Activated naive CD4-positive, alpha-beta T cell treated with anti-CD3 and anti-CD28 coated beads, Interleukin-2, amount 10 ng/mL, durations not matched to agents 7 days and 5 days (primary cell): ENCODE data around the gene CEP170.
A peak's percentile ranks its signal among the peaks of the same experiment; 100 is the strongest.
"Not testable (repeated sequence)": the region's sequence is repeated elsewhere in the genome, so short reads cannot be mapped to it uniquely, and the experiment has no call there.

Source experiments
- CTCF ChIA-PET: fragments of 350-600 bp; sonication (Branson Sonifier 250); formaldehyde crosslinking; loops from one replicate; lab custom pipeline; 2021; ENCODE audit warnings: antibody characterized with exemption; lab: Charles Lee
- DNase-seq: peaks from one replicate; pipeline ENCODE4 v3.0.0-alpha.2; 2020
- H3K27ac Mint-ChIP-seq: one replicate; pipeline ENCODE4 v1.8.0; 2021; ENCODE audit warnings: mild to moderate bottlenecking, moderate library complexity, mixed read lengths
- H3K27me3 Mint-ChIP-seq: one replicate; pipeline ENCODE4 v1.8.0; 2021; ENCODE audit warnings: mild to moderate bottlenecking, mixed read lengths
- H3K36me3 Mint-ChIP-seq: one replicate; pipeline ENCODE4 v1.8.0; 2021; ENCODE audit warnings: mixed read lengths
- H3K4me1 Mint-ChIP-seq: one replicate; pipeline ENCODE4 v1.8.0; 2021; ENCODE audit warnings: mixed read lengths
- H3K4me3 Mint-ChIP-seq: one replicate; pipeline ENCODE4 v1.8.0; 2021; ENCODE audit warnings: mild to moderate bottlenecking, moderate library complexity, mixed read lengths
- H3K9me3 Mint-ChIP-seq: one replicate; pipeline ENCODE4 v1.8.0; 2021; ENCODE audit warnings: mixed read lengths

CEP170 gene

GRCh38 chr1:243197524-243197923 lies 57.6 kb downstream of the CEP170 start:
- H3K4me1 Mint-ChIP-seq, H3K36me3 Mint-ChIP-seq, H3K4me3 Mint-ChIP-seq, CTCF ChIA-PET, H3K9me3 Mint-ChIP-seq, DNase-seq, H3K27ac Mint-ChIP-seq, H3K27me3 Mint-ChIP-seq: not testable (repeated sequence)

- H3K9me3 Mint-ChIP-seq, H3K27me3 Mint-ChIP-seq, H3K4me3 Mint-ChIP-seq, H3K27ac Mint-ChIP-seq, CTCF ChIA-PET, DNase-seq, H3K4me1 Mint-ChIP-seq: not testable (repeated sequence)
- H3K36me3 Mint-ChIP-seq = peaks cover 13% of the 10 kb centered on the region
Observed at GRCh38 chr1:243193330-243193729, 61.8 kb downstream of the CEP170 start.

GRCh38 chr1:243186201-243186995 lies 68.7 kb downstream of the CEP170 start:
- DNase-seq, CTCF ChIA-PET, H3K9me3 Mint-ChIP-seq, H3K27ac Mint-ChIP-seq, H3K27me3 Mint-ChIP-seq, H3K4me1 Mint-ChIP-seq, H3K4me3 Mint-ChIP-seq: not testable (repeated sequence)
- H3K36me3 Mint-ChIP-seq = peaks cover 19% of the 10 kb centered on the region

- H3K36me3 Mint-ChIP-seq = peaks cover 24% of the 10 kb centered on the region
- H3K27me3 Mint-ChIP-seq, H3K27ac Mint-ChIP-seq, H3K9me3 Mint-ChIP-seq, H3K4me3 Mint-ChIP-seq, DNase-seq, CTCF ChIA-PET: not testable (repeated sequence)
- H3K4me1 Mint-ChIP-seq = peaks cover 16% of the 10 kb centered on the region
Observed at GRCh38 chr1:243184787-243185186, 70.3 kb downstream of the CEP170 start.

GRCh38 chr1:243183661-243184060 lies 71.4 kb downstream of the CEP170 start:
- CTCF ChIA-PET, H3K27me3 Mint-ChIP-seq, H3K27ac Mint-ChIP-seq, DNase-seq, H3K4me3 Mint-ChIP-seq, H3K9me3 Mint-ChIP-seq: not testable (repeated sequence)
- Mint-ChIP-seq H3K4me1 (peaks cover 24% of the 10 kb centered on the region), H3K36me3 (peaks cover 26% of the 10 kb centered on the region)

- H3K27me3 Mint-ChIP-seq, H3K4me3 Mint-ChIP-seq, H3K27ac Mint-ChIP-seq, H3K9me3 Mint-ChIP-seq, DNase-seq, CTCF ChIA-PET: not testable (repeated sequence)
- H3K4me1 Mint-ChIP-seq = peaks cover 24% of the 10 kb centered on the region
- H3K36me3 Mint-ChIP-seq = peaks cover 26% of the 10 kb centered on the region
Observed at GRCh38 chr1:243183176-243183575, 71.9 kb downstream of the CEP170 start.

GRCh38 chr1:243179720-243180119 lies 75.4 kb downstream of the CEP170 start:
- peak overlapping the region; percentile 56 for H3K27ac Mint-ChIP-seq
- no peaks in the 10 kb centered on the region for H3K9me3 Mint-ChIP-seq

GRCh38 chr1:243177792-243178191 lies 77.3 kb downstream of the CEP170 start:
- CTCF ChIA-PET, H3K9me3 Mint-ChIP-seq, H3K27me3 Mint-ChIP-seq, H3K27ac Mint-ChIP-seq, DNase-seq, H3K4me3 Mint-ChIP-seq: not testable (repeated sequence)
- peaks cover 24% of the 10 kb centered on the region for H3K4me1 Mint-ChIP-seq
- peaks cover 14% of the 10 kb centered on the region for H3K36me3 Mint-ChIP-seq

More at GRCh38 chr1:243179720-243180119, 75.4 kb downstream of the CEP170 start:
- Mint-ChIP-seq H3K27me3 (no peaks in the 10 kb centered on the region), H3K36me3 (peaks cover 14% of the 10 kb centered on the region), H3K4me3 (no peak overlapping the region), H3K4me1 (peaks cover 24% of the 10 kb centered on the region)
- DNase-seq = no peak
- CTCF ChIA-PET = no interaction called here

GRCh38 chr1:243173758-243174369 lies 81.2 kb downstream of the CEP170 start:
- H3K4me3 Mint-ChIP-seq, DNase-seq, H3K27ac Mint-ChIP-seq, CTCF ChIA-PET, H3K9me3 Mint-ChIP-seq, H3K4me1 Mint-ChIP-seq, H3K36me3 Mint-ChIP-seq, H3K27me3 Mint-ChIP-seq: not testable (repeated sequence)

- H3K9me3 Mint-ChIP-seq, H3K4me3 Mint-ChIP-seq, CTCF ChIA-PET, H3K27me3 Mint-ChIP-seq, H3K36me3 Mint-ChIP-seq, H3K4me1 Mint-ChIP-seq, H3K27ac Mint-ChIP-seq, DNase-seq: not testable (repeated sequence)
Observed at GRCh38 chr1:243164911-243165310, 90.2 kb downstream of the CEP170 start.

- DNase-seq = peak; percentile 21
- H3K27me3 Mint-ChIP-seq, H3K4me3 Mint-ChIP-seq, CTCF ChIA-PET, H3K9me3 Mint-ChIP-seq: not testable (repeated sequence)
- Mint-ChIP-seq H3K4me1 (peaks cover 17% of the 10 kb centered on the region), H3K36me3 (peaks cover 24% of the 10 kb centered on the region), H3K27ac (peak overlapping the region; percentile 45)
Observed at GRCh38 chr1:243150906-243151305, 104.2 kb downstream of the CEP170 start.

GRCh38 chr1:243149120-243149519 lies 106.0 kb downstream of the CEP170 start:
- H3K27me3 Mint-ChIP-seq, H3K27ac Mint-ChIP-seq, DNase-seq, CTCF ChIA-PET, H3K9me3 Mint-ChIP-seq, H3K4me3 Mint-ChIP-seq: not testable (repeated sequence)
- Mint-ChIP-seq H3K36me3 (peaks cover 15% of the 10 kb centered on the region), H3K4me1 (peaks cover 17% of the 10 kb centered on the region)

- DNase-seq, H3K9me3 Mint-ChIP-seq: not testable (repeated sequence)
Observed at GRCh38 chr1:243147351-243147750, 107.7 kb downstream of the CEP170 start.

GRCh38 chr1:243140498-243140897 lies 114.6 kb downstream of the CEP170 start:
- H3K27me3 Mint-ChIP-seq, CTCF ChIA-PET, H3K4me3 Mint-ChIP-seq, H3K9me3 Mint-ChIP-seq, H3K36me3 Mint-ChIP-seq, DNase-seq, H3K27ac Mint-ChIP-seq, H3K4me1 Mint-ChIP-seq: not testable (repeated sequence)

More at GRCh38 chr1:243147351-243147750, 107.7 kb downstream of the CEP170 start:
- CTCF ChIA-PET, H3K27ac Mint-ChIP-seq, H3K4me3 Mint-ChIP-seq, H3K27me3 Mint-ChIP-seq: not testable (repeated sequence)
- H3K36me3 Mint-ChIP-seq = peaks cover 11% of the 10 kb centered on the region
- peaks cover 17% of the 10 kb centered on the region for H3K4me1 Mint-ChIP-seq

GRCh38 chr1:243122876-243123409 lies 132.1 kb downstream of the CEP170 start:
- DNase-seq, H3K36me3 Mint-ChIP-seq, H3K9me3 Mint-ChIP-seq, H3K27me3 Mint-ChIP-seq, CTCF ChIA-PET, H3K4me3 Mint-ChIP-seq, H3K27ac Mint-ChIP-seq: not testable (repeated sequence)
- peaks cover 13% of the 10 kb centered on the region for H3K4me1 Mint-ChIP-seq
